ENCODE measurements around the gene IFIT2.
"Not testable (repeated sequence)": the region's sequence is repeated elsewhere in the genome, so short reads cannot be mapped to it uniquely, and the experiment has no call there.

IFIT2 gene

DNA sequence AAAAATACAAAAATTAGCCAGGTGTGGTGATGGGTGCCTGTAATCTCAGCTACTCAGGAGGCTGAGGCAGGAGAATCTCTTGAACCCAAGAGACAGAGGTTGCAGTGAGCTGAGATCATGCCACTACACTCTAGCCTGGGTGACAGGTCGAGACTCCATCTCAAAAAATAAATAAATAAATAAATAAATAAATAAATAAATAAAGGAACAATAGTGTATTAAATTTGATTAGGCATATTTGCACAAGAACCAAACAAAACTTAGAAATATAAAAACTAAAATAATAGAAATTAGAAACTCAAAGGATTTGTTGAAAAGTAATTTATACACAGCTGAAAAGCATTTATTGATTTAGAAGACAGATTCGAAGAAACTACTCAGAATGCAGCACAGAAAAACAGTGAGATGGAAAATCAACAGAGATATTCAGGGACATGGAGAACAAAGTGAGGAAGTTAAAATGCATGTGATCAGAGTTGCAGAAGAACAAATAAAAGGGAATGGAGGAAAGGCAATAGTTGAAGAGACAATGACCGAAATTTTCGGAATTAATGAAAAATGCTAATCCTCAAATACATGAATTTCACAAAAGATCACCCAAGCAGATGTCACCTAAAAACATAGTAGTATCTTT is 43.6 kb downstream of the IFIT2 start:
- no peak overlapping the region for H3K27ac ChIP-seq (ENCODE audit: low read length)
- no peaks in the 10 kb centered on the region for H3K9me3 ChIP-seq (ENCODE audit: control insufficient read depth, low read depth, low read length)
- peaks cover 48% of the 10 kb centered on the region for H3K4me1 ChIP-seq (ENCODE audit: control insufficient read depth, low read depth, low read length)
- no peaks in the 10 kb centered on the region for H3K36me3 ChIP-seq (ENCODE audit: control insufficient read depth, low read depth, low read length)
- H3K4me3 ChIP-seq (ENCODE audit: low read length), result no peak overlapping the region
- H3K27me3 ChIP-seq (ENCODE audit: control insufficient read depth, insufficient read depth, low read length), result no peaks in the 10 kb centered on the region
- H3K9ac ChIP-seq (ENCODE audit: low read length), result no peak overlapping the region

- Histone ChIP-seq H3K9me3 (ENCODE audit: control insufficient read depth, low read depth, low read length) (no peaks in the 10 kb centered on the region), H3K36me3 (ENCODE audit: control insufficient read depth, low read depth, low read length) (no peaks in the 10 kb centered on the region), H3K27me3 (ENCODE audit: control insufficient read depth, insufficient read depth, low read length) (no peaks in the 10 kb centered on the region), H3K27ac (ENCODE audit: low read length) (peak overlapping the region; percentile 28), H3K4me1 (ENCODE audit: control insufficient read depth, low read depth, low read length) (peaks cover 54% of the 10 kb centered on the region), H3K9ac (ENCODE audit: low read length) (no peak overlapping the region), H3K4me3 (ENCODE audit: low read length) (peak overlapping the region; percentile 8)
Observed at GRCh38 chr10:89346405-89347254, 44.8 kb downstream of the IFIT2 start.

DNA sequence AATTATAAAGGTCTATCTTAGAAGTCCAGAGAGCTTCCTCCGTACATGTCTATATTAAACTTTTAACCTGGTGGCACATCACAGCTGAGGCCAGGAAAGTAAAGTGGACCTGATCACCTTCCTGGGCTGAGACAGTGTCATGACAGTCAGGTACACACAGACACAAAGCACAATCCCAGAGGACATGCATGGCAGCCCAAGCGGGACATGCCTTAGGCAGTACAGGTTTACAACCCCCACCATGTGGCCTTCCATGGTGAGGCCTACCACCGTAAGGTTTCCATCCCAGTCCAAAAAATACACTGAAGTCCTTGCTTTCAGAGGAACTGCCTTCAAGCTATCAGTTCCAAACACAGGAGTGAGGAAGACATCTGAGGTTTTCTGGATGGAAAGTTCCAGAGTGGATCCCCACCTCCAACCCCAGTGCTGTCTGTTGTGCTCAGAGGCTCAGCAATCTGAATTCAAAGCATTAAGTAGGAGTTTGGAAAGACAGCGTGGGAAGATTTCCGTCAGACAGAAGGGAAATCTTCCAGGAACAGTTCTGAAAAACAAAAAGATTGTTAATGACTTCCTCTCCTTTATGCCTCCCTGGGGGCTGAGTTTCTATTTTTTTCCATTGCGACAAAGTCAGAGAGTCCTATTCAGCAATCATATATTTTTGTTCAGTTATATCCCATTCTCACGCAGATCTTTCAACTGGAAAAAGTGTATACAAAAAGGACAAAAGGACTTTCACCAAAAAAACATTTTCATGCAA is 46.0 kb downstream of the IFIT2 start:
- H3K27ac ChIP-seq (ENCODE audit: low read length), result no peak overlapping the region
- no peak overlapping the region for H3K4me3 ChIP-seq (ENCODE audit: low read length)
- H3K9me3 ChIP-seq (ENCODE audit: control insufficient read depth, low read depth, low read length), result no peaks in the 10 kb centered on the region
- H3K4me1 ChIP-seq (ENCODE audit: control insufficient read depth, low read depth, low read length), result peaks cover 61% of the 10 kb centered on the region
- H3K36me3 ChIP-seq (ENCODE audit: control insufficient read depth, low read depth, low read length), result no peaks in the 10 kb centered on the region
- no peak overlapping the region for H3K9ac ChIP-seq (ENCODE audit: low read length)
- no peaks in the 10 kb centered on the region for H3K27me3 ChIP-seq (ENCODE audit: control insufficient read depth, insufficient read depth, low read length)

DNA sequence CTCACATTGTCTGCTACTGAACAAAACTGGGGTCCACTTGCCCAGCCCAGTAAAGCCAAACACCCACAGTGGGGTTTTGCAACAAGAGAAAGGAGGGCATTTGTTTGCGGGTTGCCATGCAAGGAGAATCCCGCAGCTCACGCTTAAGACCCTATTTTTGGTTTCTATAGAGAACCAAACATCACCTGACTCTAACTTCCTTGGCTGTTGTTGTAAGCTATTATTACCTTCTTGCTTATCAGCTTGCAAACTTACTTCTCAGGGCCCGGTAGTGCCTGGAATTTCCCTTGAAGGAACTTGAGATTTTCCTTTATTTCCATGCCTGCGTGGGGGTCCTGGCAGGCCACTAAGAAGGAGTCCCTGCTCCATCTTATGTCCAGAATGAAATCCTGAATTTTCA is 46.6 kb downstream of the IFIT2 start:
- Histone ChIP-seq H3K9ac (ENCODE audit: low read length) (no peak overlapping the region), H3K4me1 (ENCODE audit: control insufficient read depth, low read depth, low read length) (peaks cover 55% of the 10 kb centered on the region), H3K27me3 (ENCODE audit: control insufficient read depth, insufficient read depth, low read length) (no peaks in the 10 kb centered on the region), H3K4me3 (ENCODE audit: low read length) (no peak overlapping the region), H3K36me3 (ENCODE audit: control insufficient read depth, low read depth, low read length) (no peaks in the 10 kb centered on the region), H3K9me3 (ENCODE audit: control insufficient read depth, low read depth, low read length) (no peaks in the 10 kb centered on the region), H3K27ac (ENCODE audit: low read length) (no peak overlapping the region)

DNA sequence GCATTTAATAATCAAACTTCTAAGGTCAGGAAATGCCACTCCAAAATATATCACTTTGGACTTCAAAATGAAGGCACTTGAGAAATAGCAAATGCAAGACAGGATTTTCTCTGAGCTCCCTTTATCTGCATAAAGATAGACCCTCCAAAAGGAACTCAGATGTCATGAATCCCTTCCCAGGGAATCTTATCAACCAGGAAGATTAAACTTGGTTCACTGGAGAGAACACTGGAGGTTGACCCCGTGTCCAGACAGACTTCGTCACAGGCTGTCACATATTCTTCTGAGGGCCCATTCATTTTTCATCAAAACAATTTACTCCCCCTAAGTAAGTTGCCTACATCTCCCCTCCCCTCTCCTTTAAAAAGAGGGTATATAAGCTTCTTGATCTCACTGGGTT is 47.1 kb downstream of the IFIT2 start:
- Histone ChIP-seq H3K4me1 (ENCODE audit: control insufficient read depth, low read depth, low read length) (peaks cover 50% of the 10 kb centered on the region), H3K27me3 (ENCODE audit: control insufficient read depth, insufficient read depth, low read length) (no peaks in the 10 kb centered on the region), H3K4me3 (ENCODE audit: low read length) (no peak overlapping the region), H3K9ac (ENCODE audit: low read length) (no peak overlapping the region), H3K9me3 (ENCODE audit: control insufficient read depth, low read depth, low read length) (no peaks in the 10 kb centered on the region), H3K27ac (ENCODE audit: low read length) (no peak overlapping the region), H3K36me3 (ENCODE audit: control insufficient read depth, low read depth, low read length) (no peaks in the 10 kb centered on the region)

DNA sequence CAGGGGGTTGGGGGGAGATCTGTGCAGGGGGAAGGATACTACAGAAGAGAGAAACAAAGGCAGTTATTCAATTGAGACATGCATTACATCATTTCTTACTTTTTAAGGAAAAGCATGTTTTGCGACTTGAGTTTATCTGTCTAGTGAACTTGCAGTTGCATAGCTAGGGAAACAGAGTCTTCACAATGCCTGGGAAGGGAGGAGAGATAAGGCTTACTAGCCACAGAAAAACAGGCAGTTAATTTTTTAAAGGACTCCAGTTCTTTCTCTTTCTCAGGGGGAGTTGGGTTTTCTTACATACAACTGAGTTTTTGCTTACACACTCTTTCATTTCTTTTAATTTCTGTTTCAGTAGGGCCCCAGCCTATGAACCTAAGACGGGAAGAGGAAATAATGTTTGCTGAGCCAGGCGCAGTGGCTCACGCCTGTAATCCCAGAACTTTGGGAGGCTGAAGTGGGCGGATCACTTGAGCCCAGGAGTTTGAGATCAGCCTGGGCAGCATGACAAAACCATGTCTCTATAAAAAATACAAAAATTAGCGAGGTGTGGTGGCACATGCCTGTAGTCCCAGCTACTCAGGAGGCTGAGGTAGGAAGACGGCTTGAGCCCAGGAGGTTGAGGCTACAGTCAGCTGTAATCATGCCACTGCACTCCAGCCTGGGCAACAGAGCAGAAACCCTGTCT is 48.9 kb downstream of the IFIT2 start:
- H3K27me3 ChIP-seq (ENCODE audit: control insufficient read depth, insufficient read depth, low read length); H3K36me3 ChIP-seq (ENCODE audit: control insufficient read depth, low read depth, low read length); H3K9me3 ChIP-seq (ENCODE audit: control insufficient read depth, low read depth, low read length); H3K27ac ChIP-seq (ENCODE audit: low read length); H3K4me3 ChIP-seq (ENCODE audit: low read length); H3K9ac ChIP-seq (ENCODE audit: low read length): not testable (repeated sequence)
- peaks cover 46% of the 10 kb centered on the region for H3K4me1 ChIP-seq (ENCODE audit: control insufficient read depth, low read depth, low read length)

GRCh38 chr10:89351412-89351779 is 49.5 kb downstream of the IFIT2 start:
- H3K9ac ChIP-seq (ENCODE audit: low read length), result no peak overlapping the region
- H3K27me3 ChIP-seq (ENCODE audit: control insufficient read depth, insufficient read depth, low read length), result no peaks in the 10 kb centered on the region
- no peaks in the 10 kb centered on the region for H3K36me3 ChIP-seq (ENCODE audit: control insufficient read depth, low read depth, low read length)
- H3K9me3 ChIP-seq (ENCODE audit: control insufficient read depth, low read depth, low read length), result no peaks in the 10 kb centered on the region
- no peak overlapping the region for H3K4me3 ChIP-seq (ENCODE audit: low read length)
- H3K4me1 ChIP-seq (ENCODE audit: control insufficient read depth, low read depth, low read length), result peaks cover 39% of the 10 kb centered on the region
- H3K27ac ChIP-seq (ENCODE audit: low read length), result no peak overlapping the region

DNA sequence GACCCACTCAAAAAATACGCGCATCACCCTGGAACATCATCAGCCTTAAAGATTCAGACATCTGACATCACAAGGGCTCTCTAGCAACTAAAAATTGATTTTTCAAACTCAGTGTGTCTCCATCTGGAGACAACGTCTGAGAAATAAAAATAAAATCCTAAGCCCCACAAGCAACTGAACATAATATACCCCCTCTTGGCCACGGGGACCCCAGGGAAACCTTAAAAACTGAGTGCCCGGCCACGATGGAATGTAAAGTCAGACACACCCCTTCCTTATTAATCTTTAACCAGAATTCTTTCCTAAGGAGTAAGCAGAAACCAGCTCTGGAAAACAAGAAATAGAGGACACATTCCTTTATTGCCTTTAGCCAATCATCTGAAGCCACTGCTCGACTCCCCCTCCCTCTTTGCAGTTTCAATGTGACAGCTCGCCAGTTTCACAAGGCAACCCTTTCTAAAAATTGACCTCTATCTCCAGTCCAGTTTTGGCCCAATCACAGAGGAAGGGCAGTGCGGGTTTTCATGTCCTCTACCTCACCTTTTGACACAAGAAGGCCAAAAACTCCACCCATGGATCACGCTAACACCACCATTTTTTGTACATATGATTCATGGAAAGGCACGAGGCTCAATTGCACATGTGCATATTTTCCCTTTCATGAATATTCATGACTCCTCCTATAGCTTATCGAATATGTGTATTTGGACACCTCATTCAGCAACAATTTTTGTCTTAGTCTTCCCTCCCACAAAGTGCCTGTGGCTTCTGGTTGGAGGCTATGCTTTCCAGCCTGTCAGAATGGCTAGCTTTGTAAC is 50.1 kb downstream of the IFIT2 start:
- no peak overlapping the region for H3K27ac ChIP-seq (ENCODE audit: low read length)
- peaks cover 36% of the 10 kb centered on the region for H3K4me1 ChIP-seq (ENCODE audit: control insufficient read depth, low read depth, low read length)
- no peak overlapping the region for H3K9ac ChIP-seq (ENCODE audit: low read length)
- no peaks in the 10 kb centered on the region for H3K9me3 ChIP-seq (ENCODE audit: control insufficient read depth, low read depth, low read length)
- H3K36me3 ChIP-seq (ENCODE audit: control insufficient read depth, low read depth, low read length), result no peaks in the 10 kb centered on the region
- H3K27me3 ChIP-seq (ENCODE audit: control insufficient read depth, insufficient read depth, low read length), result no peaks in the 10 kb centered on the region
- no peak overlapping the region for H3K4me3 ChIP-seq (ENCODE audit: low read length)

DNA sequence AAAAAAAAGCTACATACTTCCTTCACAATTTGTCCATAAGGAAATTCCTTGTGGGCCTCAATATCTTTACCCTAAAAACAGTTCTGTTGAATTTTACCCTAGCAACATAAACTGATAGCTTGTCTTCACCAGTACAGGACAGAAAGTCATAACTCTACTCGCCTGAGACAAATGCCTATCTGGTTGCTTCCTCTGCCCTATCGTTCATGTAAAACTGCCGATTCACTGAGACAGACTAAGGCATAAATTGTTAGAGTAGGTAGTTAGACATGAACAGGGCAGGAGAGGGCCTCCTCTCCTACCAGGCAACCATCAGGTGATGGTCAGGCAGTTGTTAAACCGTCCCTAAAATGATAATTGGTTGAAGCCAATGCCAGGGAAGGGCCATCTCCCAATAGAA is 51.0 kb downstream of the IFIT2 start:
- Histone ChIP-seq H3K4me1 (ENCODE audit: control insufficient read depth, low read depth, low read length) (peaks cover 30% of the 10 kb centered on the region), H3K4me3 (ENCODE audit: low read length) (no peak overlapping the region), H3K9ac (ENCODE audit: low read length) (no peak overlapping the region), H3K36me3 (ENCODE audit: control insufficient read depth, low read depth, low read length) (no peaks in the 10 kb centered on the region), H3K27ac (ENCODE audit: low read length) (no peak overlapping the region), H3K9me3 (ENCODE audit: control insufficient read depth, low read depth, low read length) (no peaks in the 10 kb centered on the region), H3K27me3 (ENCODE audit: control insufficient read depth, insufficient read depth, low read length) (no peaks in the 10 kb centered on the region)

DNA sequence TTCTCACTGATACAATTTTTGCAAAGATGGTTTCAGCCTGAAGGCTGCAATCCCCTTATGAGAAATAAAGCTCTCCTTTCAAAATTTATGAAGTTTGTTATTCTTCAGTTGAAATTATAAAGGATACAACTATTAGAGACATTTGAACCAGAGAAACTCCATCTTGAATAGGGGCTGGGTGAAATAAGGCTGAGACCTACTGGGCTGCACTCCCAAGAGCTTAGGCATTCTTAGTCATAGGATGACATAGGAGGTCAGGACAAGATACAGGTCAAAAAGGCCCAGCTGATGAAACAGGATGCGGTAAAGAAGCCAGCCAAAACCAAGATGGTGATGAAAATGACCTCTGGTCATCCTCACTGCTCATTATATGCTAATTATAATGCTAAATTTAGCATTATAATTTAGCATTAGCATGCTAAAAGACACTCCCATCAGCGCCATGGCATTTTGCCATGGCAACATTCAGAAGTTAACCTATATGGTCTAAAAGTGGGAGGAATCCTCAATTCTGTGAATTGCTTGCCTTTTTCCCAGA is 53.6 kb downstream of the IFIT2 start:
- peaks cover 18% of the 10 kb centered on the region for H3K4me1 ChIP-seq (ENCODE audit: control insufficient read depth, low read depth, low read length)
- no peak overlapping the region for H3K27ac ChIP-seq (ENCODE audit: low read length)
- no peaks in the 10 kb centered on the region for H3K9me3 ChIP-seq (ENCODE audit: control insufficient read depth, low read depth, low read length)
- no peak overlapping the region for H3K4me3 ChIP-seq (ENCODE audit: low read length)
- no peaks in the 10 kb centered on the region for H3K36me3 ChIP-seq (ENCODE audit: control insufficient read depth, low read depth, low read length)
- H3K9ac ChIP-seq (ENCODE audit: low read length), result no peak overlapping the region
- no peaks in the 10 kb centered on the region for H3K27me3 ChIP-seq (ENCODE audit: control insufficient read depth, insufficient read depth, low read length)

Measured in iPS-18a (cell line).